A549 treated with RU486 at 1 μM for 4 hours (cell line): ENCODE results near the gene MTM1. TPM values are rescaled to one million over a fixed set of nuclear protein-coding genes. Genes with fewer than 3 reads are reported as not detected.

ENCODE experiments used
- total RNA-seq: library from RNA; stranded (reverse); fragments of 200-300 nt; extraction: Qiagen RNA extraction; gene quantifications from 5 replicates; pipeline ENCODE4 v1.2.3, GENCODE V29; 2022; ENCODE audit warnings: low read depth

Gene MTM1
- 6.5 to 8.0 TPM (median 7.2 TPM) in 5 replicates for total RNA-seq

GRCh38 chrX:150568320-150569154 is at the start of gene MTM1:
MTM1 (plus strand) TSS chrX:150568621; CDS start chrX:150592615, 23,994 bp downstream.

GRCh38 chrX:150692831-150693724 is 124.7 kb downstream of the MTM1 start, which contains the start of gene MTMR1:
MTMR1 (plus strand) TSS chrX:150693396; CDS start chrX:150693531, 135 bp downstream.

Other genes with a start within 250 kb of the MTM1 start
- gene MAMLD1, start 205.3 kb upstream of the MTM1 start, total RNA-seq, result 7.9 to 10.4 TPM (median 9.0 TPM) in 5 replicates
- 11.6 to 17.8 TPM (median 16.7 TPM) in 5 replicates for gene MTMR1, start 124.8 kb downstream of the MTM1 start, total RNA-seq